K562 (cell line): ENCODE results near the gene GALNT18. TPM values are rescaled to one million over a fixed set of nuclear protein-coding genes. Genes with fewer than 3 reads are reported as not detected.

Experiments used
- ATAC-seq: fragments of 200-7000 bp; cut with Tn5 transposase; 3 replicates; pipeline ENCODE4 v1.9.1; 2020; ENCODE audit warnings: moderate library complexity
- BruUV-seq: library from RNA; stranded (reverse); fragments of 400-500 nt; replicated peaks from 2 replicates; lab custom pipeline; 2021; lab: Mats Ljungman, UMichigan
- CTCF ChIA-PET: fragments of 300-600 bp; formaldehyde crosslinking; extraction: SDS; loops from one replicate; lab custom pipeline; 2021; ENCODE audit warnings: low intra/inter-chr PET ratio; lab: Yijun Ruan, JAX
- POLR2A ChIA-PET: fragments of 300-600, 350-650 bp; sonication (Branson Sonifier 250); formaldehyde crosslinking; extraction: SDS; loops from one replicate; lab custom pipeline; 2021; ENCODE audit warnings: antibody characterized with exemption, inconsistent platforms; lab: Yijun Ruan, JAX
- DNase-seq, 4 experiments: peaks; one replicate each; pipeline versions ENCODE4 v3.0.0 to v3.0.0-alpha.2; 2011 to 2018; ENCODE audit warnings: low spot score in 3 of 4, mixed read lengths in 3 of 4; ENCODE audit errors: extremely low read depth in 1 of 4
- FAIRE-seq: peaks from 2 replicates; lab custom pipeline; 2011; peaks lifted over from hg19 to GRCh38; lab: Jason Lieb, UNC
- H2AFZ ChIP-seq: 2 replicates; pipeline ENCODE4 v1.6.0; 2011; ENCODE audit warnings: low read depth, low read length, control low read depth, inconsistent platforms
- H3K27ac ChIP-seq: fragments of 200-600 bp; 3 replicates; pipeline ENCODE4 v1.8.0; 2011; ENCODE audit warnings: low read depth, mild to moderate bottlenecking, control low read depth, inconsistent platforms, low read length, moderate library complexity, mixed read lengths; ENCODE audit errors: extremely low read depth
- H3K27me3 ChIP-seq, 2 experiments: fragments of 300-600 bp in 1 of 2; 2 replicates in 1 of 2; 3 replicates in 1 of 2; pipeline versions ENCODE4 v1.6.0 to v1.8.0; 2011; ENCODE audit warnings: inconsistent platforms in 2 of 2, low read length in 2 of 2, mild to moderate bottlenecking in 1 of 2, mixed read lengths in 1 of 2, moderate library complexity in 1 of 2; ENCODE audit not compliant: control insufficient read depth in 2 of 2, insufficient read depth in 2 of 2
- H3K36me3 ChIP-seq: fragments of 300-600 bp; 3 replicates; pipeline ENCODE4 v1.8.0; 2011; ENCODE audit warnings: mild to moderate bottlenecking, low read length, inconsistent platforms; ENCODE audit not compliant: control insufficient read depth, insufficient read depth
- H3K4me1 ChIP-seq, 2 experiments: fragments of 200-600 bp in 1 of 2; replicated peaks in 1 of 2; 2 replicates in 1 of 2; 3 replicates in 1 of 2; pipeline versions ENCODE4 v1.5.1 to v1.8.0; 2011; ENCODE audit warnings: inconsistent platforms in 2 of 2, low read length in 2 of 2, mild to moderate bottlenecking in 1 of 2, mixed read lengths in 1 of 2, moderate library complexity in 1 of 2; ENCODE audit not compliant: control insufficient read depth in 2 of 2, insufficient read depth in 2 of 2
- H3K4me2 ChIP-seq: 2 replicates; pipeline ENCODE4 v1.6.1; 2011; ENCODE audit warnings: low read length, control low read depth, inconsistent platforms, mixed read lengths; ENCODE audit not compliant: insufficient read depth
- H3K4me3 ChIP-seq: fragments of 200-600 bp; sonication (generic), shearing (Covaris generic); 2 replicates; pipeline ENCODE4 v1.5.1; 2016; ENCODE audit warnings: control low read depth, inconsistent platforms
- H3K79me2 ChIP-seq: fragments of 200-600 bp; 3 replicates; pipeline ENCODE4 v1.8.0; 2011; ENCODE audit warnings: low read length, inconsistent platforms; ENCODE audit not compliant: control insufficient read depth, insufficient read depth
- H3K9ac ChIP-seq, 2 experiments: 2 replicates each; pipeline versions ENCODE4 v1.6.0 to v1.6.1; 2011; ENCODE audit warnings: low read depth in 2 of 2, low read length in 2 of 2, control low read depth in 1 of 2, inconsistent platforms in 1 of 2, mild to moderate bottlenecking in 1 of 2, mixed read lengths in 1 of 2; ENCODE audit not compliant: insufficient read depth in 1 of 2
- H3K9me1 ChIP-seq: one replicate; pipeline ENCODE4 v1.6.0; 2011; ENCODE audit warnings: inconsistent platforms, mild to moderate bottlenecking, low read length, moderate library complexity; ENCODE audit not compliant: control insufficient read depth, insufficient read depth
- H3K9me3 ChIP-seq: replicated peaks from 2 replicates; pipeline ENCODE4 v1.5.1; 2011; ENCODE audit warnings: low read depth, low read length, inconsistent platforms; ENCODE audit not compliant: control insufficient read depth, insufficient read depth
- H4K20me1 ChIP-seq: replicated peaks from 2 replicates; pipeline ENCODE4 v1.6.1; 2011; ENCODE audit warnings: low read length, inconsistent platforms, mixed read lengths; ENCODE audit not compliant: control insufficient read depth, insufficient read depth
- CBX1 ChIP-seq: sonication (generic); IDR thresholded peaks from 2 replicates; pipeline ENCODE4 v1.6.1; 2016; ENCODE audit warnings: antibody characterized with exemption, low read depth, mild to moderate bottlenecking
- CCAR2 ChIP-seq: fragments of 200-400 bp; formaldehyde crosslinking; IDR thresholded peaks from 2 replicates; pipeline ENCODE4 v1.6.1; 2017; ENCODE audit warnings: mild to moderate bottlenecking, low read depth, low read length
- FOXA1 ChIP-seq: fragments of 450-650 bp; IDR thresholded peaks from 2 replicates; pipeline ENCODE4 v1.6.1; 2016; ENCODE audit warnings: mild to moderate bottlenecking, borderline replicate concordance
- KLF10 ChIP-seq: fragments of 250-450 bp; sonication (Bioruptor Pico); IDR thresholded peaks from 2 replicates; pipeline ENCODE4 v1.6.1; 2021; ENCODE audit warnings: matching md5 sums
- LCOR ChIP-seq: sonication (generic); formaldehyde crosslinking; IDR thresholded peaks from 2 replicates; pipeline ENCODE4 v1.8.0; 2022; ENCODE audit warnings: mild to moderate bottlenecking, missing genetic modification reagents
- MXI1 ChIP-seq: IDR thresholded peaks from 2 replicates; pipeline ENCODE4 v1.6.1; 2011; ENCODE audit warnings: low read depth, mild to moderate bottlenecking, improper control_type of control experiment, low read length
- SLC30A9 ChIP-seq: fragments of 250-450 bp; sonication (Bioruptor Pico); IDR thresholded peaks from 2 replicates; pipeline ENCODE4 v1.8.0; 2022; ENCODE audit warnings: mild to moderate bottlenecking, moderate library complexity
- TFAM ChIP-seq: fragments of 250-450 bp; sonication (Bioruptor Pico); conservative IDR thresholded peaks from 2 replicates; pipeline ENCODE4 v1.5.0; 2021; ENCODE audit warnings: mild to moderate bottlenecking, moderate library complexity
- TOE1 ChIP-seq, 2 experiments: fragments of 450-650 bp in 1 of 2; sonication (generic) in 1 of 2; formaldehyde crosslinking in 1 of 2; IDR thresholded peaks; 2 replicates each; pipeline versions ENCODE4 v1.7.1 to v1.8.0; 2016 to 2022; ENCODE audit warnings: borderline replicate concordance in 2 of 2, mild to moderate bottlenecking in 2 of 2, antibody characterized with exemption in 1 of 2, inconsistent platforms in 1 of 2, low read depth in 1 of 2, missing genetic modification reagents in 1 of 2, moderate library complexity in 1 of 2
- WGBS: fragments of 100-300 bp; shearing (Covaris generic); methylation state at CpG from one replicate; pipeline ENCODE4 v1.1.6; 2016; ENCODE audit warnings: low coverage, mixed read lengths; ENCODE audit not compliant: insufficient coverage; ENCODE audit errors: missing lambda C conversion rate; 5-methylcytosine and 5-hydroxymethylcytosine counted together
- in situ Hi-C: fragments of 300-500 bp; cut with MboI; formaldehyde crosslinking; loops from 4 replicates; pipeline ENCODE4 v1.15.0; 2018; ENCODE audit warnings: inconsistent platforms, mixed read lengths
- intact Hi-C: fragments of 100-400 bp; cut with micrococcal nuclease; formaldehyde crosslinking; loops from 2 replicates; pipeline ENCODE4 v1.14.2; 2022
- polyA plus RNA-seq, 8 experiments: library from polyadenylated mRNA; depleted of rRNA in 4 of 8; stranded (reverse) in 5 of 8; unstranded in 3 of 8; fragments of >200 nt; fragmentation: Nextera tagmentation in 2 of 8; fragmentation: Illumina TruSeq in 1 of 8; extraction: Ambion mirVana in 2 of 8; extraction: Trizol in 1 of 8; gene quantifications; 2 replicates each; pipeline versions ENCODE4 v1.2.1 to v1.2.3, GENCODE V29; 2011 to 2014; ENCODE audit warnings: inconsistent platforms in 1 of 8, missing spikeins in 1 of 8
- total RNA-seq, 7 experiments: library from RNA; depleted of rRNA in 6 of 7; stranded (reverse); fragments of >200 nt in 6 of 7; fragmentation: Illumina TruSeq in 2 of 7; extraction: Trizol in 2 of 7; gene quantifications; 2 replicates each; pipeline versions ENCODE4 v1.2.1 to v1.2.3, GENCODE V29; 2011 to 2021; ENCODE audit warnings: low replicate concordance in 1 of 7
- TF ChIP-seq, protein P1 (sequence below): sonication (generic); formaldehyde crosslinking; IDR thresholded peaks from 2 replicates; pipeline ENCODE4 v1.8.1; 2023; ENCODE audit warnings: mild to moderate bottlenecking, missing genetic modification reagents
- TF ChIP-seq, protein P2 (sequence below), 2 experiments: fragments of 450-650 bp; conservative IDR thresholded peaks; 2 replicates each; pipeline ENCODE4 v1.6.1; 2017; ENCODE audit warnings: mild to moderate bottlenecking in 2 of 2, moderate library complexity in 2 of 2
- TF ChIP-seq, protein P3 (sequence below): sonication (generic); formaldehyde crosslinking; IDR thresholded peaks from 2 replicates; pipeline ENCODE4 v1.8.0; 2022; ENCODE audit warnings: mild to moderate bottlenecking, missing genetic modification reagents

The GALNT18 gene
- total and polyA plus RNA-seq, 9 of the 15 experiments (the other 6 are each of a cell fraction or from before 2014, with no cell fraction given): not detected

DNA sequence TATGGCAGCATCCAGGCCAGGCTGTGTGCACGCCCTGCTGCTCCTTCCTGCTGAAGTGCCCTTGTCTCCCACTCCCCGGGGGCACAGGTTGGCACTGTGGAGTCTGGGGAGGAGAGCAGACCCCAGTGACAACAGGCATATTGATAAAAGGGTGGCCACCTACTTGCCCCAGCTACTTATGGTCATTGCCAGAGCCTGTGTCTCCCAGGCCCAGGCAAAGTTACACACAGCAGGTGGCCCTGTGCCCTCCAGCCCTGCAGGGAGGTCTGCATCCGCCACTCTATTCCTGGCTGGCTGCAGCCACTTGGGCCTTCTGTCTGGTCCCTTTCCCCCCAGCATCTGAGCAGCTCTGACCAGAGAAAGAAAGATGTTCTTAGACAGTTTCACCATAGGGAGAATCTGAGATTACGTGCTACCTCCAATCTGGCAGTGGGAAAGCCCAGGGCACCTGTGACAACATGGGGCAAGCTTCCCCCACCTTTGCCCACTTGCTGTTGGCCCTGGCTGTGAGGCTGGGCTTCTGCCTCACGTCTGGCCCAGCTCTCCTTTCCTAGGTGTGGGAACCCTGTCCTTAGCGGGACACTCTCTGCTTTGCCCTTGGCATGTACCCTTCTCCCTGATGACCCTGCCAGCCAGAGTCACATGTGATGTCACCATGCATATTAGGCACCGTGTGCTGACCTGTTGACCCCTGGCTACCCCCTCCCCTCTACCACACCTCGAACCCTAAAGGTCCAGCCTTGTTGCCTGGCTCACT is 243.4 kb downstream of the GALNT18 start:
- ChIA-PET POLR2A (interaction anchor here (0.6 to 0.7 kb wide), 2 partner anchors 9 to 47 kb away, joined by 3 read pairs; no protein-coding TSS in a partner anchor), CTCF (no interaction called here)
- 3% methylated on average over 8 of the region's 8 CpGs for WGBS
- peaks cover 0 to 13% of the 10 kb centered on the region in 2 experiments; a peak in 3 of 5 replicates for H3K27me3 ChIP-seq
- H3K27ac ChIP-seq: no peak overlapping the region
- H3K36me3 ChIP-seq: no peaks in the 10 kb centered on the region
- H3K79me2 ChIP-seq: no peaks in the 10 kb centered on the region
- no peaks in the 10 kb centered on the region for H3K4me1 ChIP-seq
- H3K9me3 ChIP-seq: no peaks in the 10 kb centered on the region
- in situ Hi-C loops (no loop called here), intact Hi-C loops (no loop called here)
- ATAC-seq: no peak
- H3K4me2 ChIP-seq: no peak overlapping the region
- BruUV-seq: no TSS peak
- no peak overlapping the region for H3K4me3 ChIP-seq
- no peak for FAIRE-seq
- no peaks in the 10 kb centered on the region for H4K20me1 ChIP-seq
- H2AFZ ChIP-seq: no peak overlapping the region
- DNase-seq: no peak
- no peak for TF ChIP-seq SLC30A9 (CRISPR knock-in tag)
- no peak for TF ChIP-seq FOXA1
- TF ChIP-seq MXI1: no peak
- TF ChIP-seq, protein P1, sequence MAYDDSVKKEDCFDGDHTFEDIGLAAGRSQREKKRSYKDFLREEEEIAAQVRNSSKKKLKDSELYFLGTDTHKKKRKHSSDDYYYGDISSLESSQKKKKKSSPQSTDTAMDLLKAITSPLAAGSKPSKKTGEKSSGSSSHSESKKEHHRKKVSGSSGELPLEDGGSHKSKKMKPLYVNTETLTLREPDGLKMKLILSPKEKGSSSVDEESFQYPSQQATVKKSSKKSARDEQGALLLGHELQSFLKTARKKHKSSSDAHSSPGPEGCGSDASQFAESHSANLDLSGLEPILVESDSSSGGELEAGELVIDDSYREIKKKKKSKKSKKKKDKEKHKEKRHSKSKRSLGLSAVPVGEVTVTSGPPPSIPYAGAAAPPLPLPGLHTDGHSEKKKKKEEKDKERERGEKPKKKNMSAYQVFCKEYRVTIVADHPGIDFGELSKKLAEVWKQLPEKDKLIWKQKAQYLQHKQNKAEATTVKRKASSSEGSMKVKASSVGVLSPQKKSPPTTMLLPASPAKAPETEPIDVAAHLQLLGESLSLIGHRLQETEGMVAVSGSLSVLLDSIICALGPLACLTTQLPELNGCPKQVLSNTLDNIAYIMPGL (CRISPR knock-in tag): no peak
- no peak for TF ChIP-seq CCAR2
- TF ChIP-seq TOE1 (IDR thresholded peaks at IDR 0.05; ENCODE audit: borderline replicate concordance): no peak
- no peak for TF ChIP-seq TOE1 (CRISPR knock-in tag; IDR thresholded peaks at IDR 0.05; ENCODE audit: borderline replicate concordance, low read depth)
- no peak for TF ChIP-seq LCOR
- TF ChIP-seq TFAM (CRISPR knock-in tag): no peak
- TF ChIP-seq, protein P2, sequence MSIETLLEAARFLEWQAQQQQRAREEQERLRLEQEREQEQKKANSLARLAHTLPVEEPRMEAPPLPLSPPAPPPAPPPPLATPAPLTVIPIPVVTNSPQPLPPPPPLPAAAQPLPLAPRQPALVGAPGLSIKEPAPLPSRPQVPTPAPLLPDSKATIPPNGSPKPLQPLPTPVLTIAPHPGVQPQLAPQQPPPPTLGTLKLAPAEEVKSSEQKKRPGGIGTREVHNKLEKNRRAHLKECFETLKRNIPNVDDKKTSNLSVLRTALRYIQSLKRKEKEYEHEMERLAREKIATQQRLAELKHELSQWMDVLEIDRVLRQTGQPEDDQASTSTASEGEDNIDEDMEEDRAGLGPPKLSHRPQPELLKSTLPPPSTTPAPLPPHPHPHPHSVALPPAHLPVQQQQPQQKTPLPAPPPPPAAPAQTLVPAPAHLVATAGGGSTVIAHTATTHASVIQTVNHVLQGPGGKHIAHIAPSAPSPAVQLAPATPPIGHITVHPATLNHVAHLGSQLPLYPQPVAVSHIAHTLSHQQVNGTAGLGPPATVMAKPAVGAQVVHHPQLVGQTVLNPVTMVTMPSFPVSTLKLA (conservative IDR thresholded peaks at IDR 0.05): no peak
- no peak for TF ChIP-seq KLF10 (CRISPR knock-in tag)
- TF ChIP-seq, protein P3, sequence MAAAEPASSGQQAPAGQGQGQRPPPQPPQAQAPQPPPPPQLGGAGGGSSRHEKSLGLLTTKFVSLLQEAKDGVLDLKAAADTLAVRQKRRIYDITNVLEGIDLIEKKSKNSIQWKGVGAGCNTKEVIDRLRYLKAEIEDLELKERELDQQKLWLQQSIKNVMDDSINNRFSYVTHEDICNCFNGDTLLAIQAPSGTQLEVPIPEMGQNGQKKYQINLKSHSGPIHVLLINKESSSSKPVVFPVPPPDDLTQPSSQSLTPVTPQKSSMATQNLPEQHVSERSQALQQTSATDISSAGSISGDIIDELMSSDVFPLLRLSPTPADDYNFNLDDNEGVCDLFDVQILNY (CRISPR knock-in tag): no peak
- no peak for TF ChIP-seq CBX1
- no peak overlapping the region for H3K9ac ChIP-seq
- H3K9me1 ChIP-seq: no peaks in the 10 kb centered on the region
